H1 (cell line): ENCODE results near the gene PNPLA8. TPM values are rescaled to one million over a fixed set of nuclear protein-coding genes. Genes with fewer than 3 reads are reported as not detected.

Experiments used
- CTCF ChIA-PET: fragments of 300-600 bp; sonication (Branson Sonifier 250); formaldehyde crosslinking; loops from one replicate; lab custom pipeline; 2021; ENCODE audit not compliant: partially characterized antibody; lab: Charles Lee
- POLR2A ChIA-PET: fragments of 300-600 bp; sonication (Branson Sonifier 250); formaldehyde crosslinking; loops from one replicate; lab custom pipeline; 2021; ENCODE audit warnings: inconsistent platforms; ENCODE audit not compliant: partially characterized antibody; lab: Charles Lee
- DNase-seq, 2 experiments: peaks; one replicate each; pipeline versions ENCODE4 v3.0.0 to v3.0.0-alpha.2; 2010 to 2022; ENCODE audit warnings: low spot score in 2 of 2, low read depth in 1 of 2, mixed read lengths in 1 of 2
- FAIRE-seq: peaks from 2 replicates; lab custom pipeline; 2011; peaks lifted over from hg19 to GRCh38; lab: Jason Lieb, UNC
- H2AFZ ChIP-seq: 2 replicates; pipeline ENCODE4 v1.8.1; 2012; ENCODE audit warnings: low read length, inconsistent platforms
- H2AK5ac ChIP-seq: 2 replicates; pipeline ENCODE4 v1.6.1; 2013; ENCODE audit warnings: low read depth, low read length
- H2BK120ac ChIP-seq: replicated peaks from 2 replicates; pipeline ENCODE3; 2013; ENCODE audit warnings: low read depth, low read length, inconsistent platforms
- H2BK12ac ChIP-seq: 2 replicates; pipeline ENCODE4 v1.6.1; 2013; ENCODE audit warnings: low read depth, low read length
- H2BK15ac ChIP-seq: 2 replicates; pipeline ENCODE4 v1.6.1; 2013; ENCODE audit warnings: low read length
- H2BK20ac ChIP-seq: 2 replicates; pipeline ENCODE4 v1.6.1; 2013; ENCODE audit warnings: low read length
- H2BK5ac ChIP-seq: 2 replicates; pipeline ENCODE4 v1.6.1; 2013; ENCODE audit warnings: low read depth, low read length
- H3K14ac ChIP-seq: 2 replicates; pipeline ENCODE4 v1.6.1; 2013; ENCODE audit warnings: inconsistent platforms; ENCODE audit not compliant: insufficient read length
- H3K18ac ChIP-seq: 2 replicates; pipeline ENCODE4 v1.6.1; 2013; ENCODE audit warnings: low read length; ENCODE audit errors: extremely low read depth
- H3K23ac ChIP-seq: 2 replicates; pipeline ENCODE4 v1.6.1; 2013; ENCODE audit warnings: inconsistent platforms; ENCODE audit not compliant: insufficient read length
- H3K23me2 ChIP-seq: 2 replicates; pipeline ENCODE4 v1.6.1; 2013; ENCODE audit warnings: low read depth, low read length
- H3K27ac ChIP-seq: 2 replicates; pipeline ENCODE4 v1.6.1; 2011; ENCODE audit warnings: low read depth, low read length, inconsistent platforms
- H3K27me3 ChIP-seq, 4 experiments: replicated peaks in 1 of 4; 1 replicate in 1 of 4; 2 replicates in 3 of 4; pipeline versions ENCODE4 v1.6.1 to v1.8.1; 2011 to 2013; ENCODE audit warnings: low read length in 3 of 4, mild to moderate bottlenecking in 3 of 4, inconsistent platforms in 2 of 4, mixed read lengths in 2 of 4, moderate library complexity in 1 of 4; ENCODE audit not compliant: control insufficient read depth in 3 of 4, insufficient read depth in 3 of 4; ENCODE audit errors: extremely low read depth in 1 of 4
- H3K36me3 ChIP-seq, 4 experiments: 2 replicates each; pipeline versions ENCODE4 v1.6.1 to v1.8.1; 2011 to 2013; ENCODE audit warnings: mild to moderate bottlenecking in 4 of 4, low read length in 3 of 4, moderate library complexity in 2 of 4, control low read depth in 1 of 4, inconsistent platforms in 1 of 4; ENCODE audit not compliant: insufficient read depth in 4 of 4, control insufficient read depth in 2 of 4
- H3K4ac ChIP-seq: replicated peaks from 2 replicates; pipeline ENCODE3; 2013; ENCODE audit warnings: low read length, low read depth, mixed read lengths, inconsistent platforms; ENCODE audit not compliant: insufficient read length
- H3K4me1 ChIP-seq, 4 experiments: replicated peaks in 1 of 4; 1 replicate in 1 of 4; 2 replicates in 3 of 4; pipeline versions ENCODE4 v1.6.1 to v1.8.1; 2011 to 2013; ENCODE audit warnings: low read length in 3 of 4, inconsistent platforms in 2 of 4, mixed read lengths in 1 of 4; ENCODE audit not compliant: insufficient read depth in 4 of 4, control insufficient read depth in 3 of 4
- H3K4me2 ChIP-seq, 2 experiments: 2 replicates each; pipeline versions ENCODE4 v1.6.1 to v1.8.1; 2011 to 2013; ENCODE audit warnings: low read depth in 2 of 2, low read length in 2 of 2, control low read depth in 1 of 2, inconsistent platforms in 1 of 2, mild to moderate bottlenecking in 1 of 2; ENCODE audit not compliant: insufficient read depth in 1 of 2
- H3K4me3 ChIP-seq, 4 experiments: fragments of 200-600, 300-600 bp in 1 of 4; sonication (generic), shearing (Covaris generic), sonication (Bioruptor Twin) in 1 of 4; 2 replicates each; pipeline versions ENCODE4 v1.5.1 to v1.8.1; 2011 to 2016; ENCODE audit warnings: low read length in 4 of 4, low read depth in 3 of 4, control low read depth in 2 of 4, inconsistent platforms in 2 of 4, mild to moderate bottlenecking in 2 of 4, mixed read lengths in 1 of 4, moderate library complexity in 1 of 4; ENCODE audit not compliant: insufficient read depth in 2 of 4; ENCODE audit errors: extremely low read depth in 1 of 4
- H3K56ac ChIP-seq: replicated peaks from 2 replicates; pipeline ENCODE3; 2013; ENCODE audit warnings: low read depth, mild to moderate bottlenecking, mixed read lengths, low read length, inconsistent platforms; ENCODE audit not compliant: insufficient read length
- H3K79me1 ChIP-seq: 2 replicates; pipeline ENCODE4 v1.6.1; 2013; ENCODE audit warnings: low read depth, low read length, control low read depth
- H3K79me2 ChIP-seq, 2 experiments: 2 replicates each; pipeline versions ENCODE4 v1.6.1 to v1.8.1; 2012 to 2013; ENCODE audit warnings: low read length in 2 of 2, mild to moderate bottlenecking in 2 of 2, inconsistent platforms in 1 of 2; ENCODE audit not compliant: insufficient read depth in 2 of 2, control insufficient read depth in 1 of 2
- H3K9ac ChIP-seq, 4 experiments: replicated peaks in 1 of 4; 1 replicate in 1 of 4; 2 replicates in 3 of 4; pipeline versions ENCODE4 v1.6.1 to v1.8.1; 2011 to 2013; ENCODE audit warnings: low read depth in 3 of 4, low read length in 3 of 4, control low read depth in 2 of 4, mild to moderate bottlenecking in 2 of 4, moderate library complexity in 2 of 4, inconsistent platforms in 1 of 4; ENCODE audit errors: extremely low read depth in 1 of 4
- H3K9me3 ChIP-seq, 2 experiments: 2 replicates each; pipeline versions ENCODE4 v1.6.1 to v1.8.1; 2012 to 2013; ENCODE audit warnings: mild to moderate bottlenecking in 2 of 2, moderate library complexity in 2 of 2, control low read depth in 1 of 2, inconsistent platforms in 1 of 2, low read depth in 1 of 2, low read length in 1 of 2, mixed read lengths in 1 of 2; ENCODE audit not compliant: insufficient read depth in 2 of 2
- H4K20me1 ChIP-seq, 2 experiments: replicated peaks in 1 of 2; 2 replicates each; pipeline versions ENCODE3 to v1.8.1; 2011 to 2013; ENCODE audit warnings: inconsistent platforms in 2 of 2, low read length in 2 of 2, mild to moderate bottlenecking in 1 of 2; ENCODE audit not compliant: insufficient read depth in 2 of 2, control insufficient read depth in 1 of 2
- H4K5ac ChIP-seq: 2 replicates; pipeline ENCODE4 v1.6.1; 2013; ENCODE audit warnings: low read length, low read depth, mixed read lengths, inconsistent platforms; ENCODE audit not compliant: insufficient read length
- H4K8ac ChIP-seq: 2 replicates; pipeline ENCODE4 v1.8.0; 2013; ENCODE audit warnings: mild to moderate bottlenecking, moderate library complexity, low read length, inconsistent platforms; ENCODE audit not compliant: insufficient read depth; ENCODE audit errors: extremely low read depth
- H4K91ac ChIP-seq: replicated peaks from 2 replicates; pipeline ENCODE3; 2013; ENCODE audit warnings: low read length, mixed read lengths, inconsistent platforms; ENCODE audit not compliant: insufficient read length
- ASH2L ChIP-seq: fragments of 200-600, 300-600 bp; sonication (generic); IDR thresholded peaks from one replicate; pipeline ENCODE4 v1.7.1; 2017; ENCODE audit warnings: low read length
- BCL11A ChIP-seq, 2 experiments: IDR thresholded peaks; one replicate each; pipeline ENCODE4 v1.6.1; 2011; ENCODE audit warnings: low read depth in 2 of 2, low read length in 2 of 2, mild to moderate bottlenecking in 2 of 2
- CBX5 ChIP-seq: fragments of 300-800, 300-1000 bp; sonication (generic); IDR thresholded peaks from 2 replicates; pipeline ENCODE4 v1.7.1; 2016; ENCODE audit warnings: antibody characterized with exemption, low read length, low read depth
- EZH2 ChIP-seq: fragments of 200-600 bp; sonication (generic); IDR thresholded peaks from 2 replicates; pipeline ENCODE4 v1.7.1; 2012; ENCODE audit warnings: low read depth, mild to moderate bottlenecking, moderate library complexity, low read length, inconsistent platforms; ENCODE audit not compliant: severe bottlenecking
- KDM1A ChIP-seq: fragments of 200-600, 300-600 bp; sonication (generic); IDR thresholded peaks from 2 replicates; pipeline ENCODE4 v1.7.1; 2016; ENCODE audit warnings: mild to moderate bottlenecking, low read length, borderline replicate concordance
- KDM4A ChIP-seq: IDR thresholded peaks from one replicate; pipeline ENCODE4 v1.7.1; 2012; ENCODE audit warnings: low read depth, mild to moderate bottlenecking, moderate library complexity, low read length, inconsistent platforms; ENCODE audit not compliant: severe bottlenecking
- PHF8 ChIP-seq: fragments of 200-600 bp; sonication (generic); conservative IDR thresholded peaks from 2 replicates; pipeline ENCODE4 v1.7.1; 2012; ENCODE audit warnings: low read depth, mild to moderate bottlenecking, inconsistent platforms, low read length, moderate library complexity
- RBBP5 ChIP-seq: IDR thresholded peaks from 2 replicates; pipeline ENCODE4 v1.7.1; 2012; ENCODE audit warnings: low read depth, mild to moderate bottlenecking, inconsistent platforms, low read length, moderate library complexity, borderline replicate concordance
- WGBS, 2 experiments: shearing (Covaris generic) in 1 of 2; methylation state at CpG; one replicate each; pipeline versions ENCODE4 v1.1.6 to v1.1.7; 2013 to 2015; ENCODE audit warnings: low lambda C conversion rate in 2 of 2, mixed read lengths in 2 of 2, inconsistent platforms in 1 of 2, low coverage in 1 of 2, missing lambda C conversion rate in 1 of 2; ENCODE audit not compliant: insufficient replicate concordance in 2 of 2, insufficient coverage in 1 of 2, insufficient read length in 1 of 2; ENCODE audit errors: extremely low coverage in 1 of 2, missing lambda C conversion rate in 1 of 2; 5-methylcytosine and 5-hydroxymethylcytosine counted together
- polyA plus RNA-seq, 7 experiments: library from polyadenylated mRNA; depleted of rRNA in 3 of 7; stranded (reverse) in 5 of 7; unstranded in 2 of 7; fragments of >200 nt in 5 of 7; fragments of 200-250 nt in 2 of 7; gene quantifications; 1 replicate in 5 of 7; 2 replicates in 1 of 7; 4 replicates in 1 of 7; pipeline versions ENCODE4 v1.2.1 to v1.2.3, GENCODE V29; 2011 to 2013; ENCODE audit warnings: missing spikeins in 2 of 7, mixed read lengths in 2 of 7
- total RNA-seq: library from RNA; stranded (reverse); fragmentation: NEBNext Ultra II Directional; extraction: Animal tissue kit (Norgen Biotek cat#: 25700); gene quantifications from 2 replicates; pipeline ENCODE4 v1.2.1, GENCODE V29; 2021
- TF ChIP-seq, protein P1 (sequence below): IDR thresholded peaks from 2 replicates; pipeline ENCODE4 v1.6.1; 2011; ENCODE audit warnings: low read length, improper control_type of control experiment

Gene PNPLA8
- total and polyA plus RNA-seq, 2 of the 8 experiments (the other 6 are each of a cell fraction or from before 2014, with no cell fraction given), result 3.8 to 11.2 TPM

DNA sequence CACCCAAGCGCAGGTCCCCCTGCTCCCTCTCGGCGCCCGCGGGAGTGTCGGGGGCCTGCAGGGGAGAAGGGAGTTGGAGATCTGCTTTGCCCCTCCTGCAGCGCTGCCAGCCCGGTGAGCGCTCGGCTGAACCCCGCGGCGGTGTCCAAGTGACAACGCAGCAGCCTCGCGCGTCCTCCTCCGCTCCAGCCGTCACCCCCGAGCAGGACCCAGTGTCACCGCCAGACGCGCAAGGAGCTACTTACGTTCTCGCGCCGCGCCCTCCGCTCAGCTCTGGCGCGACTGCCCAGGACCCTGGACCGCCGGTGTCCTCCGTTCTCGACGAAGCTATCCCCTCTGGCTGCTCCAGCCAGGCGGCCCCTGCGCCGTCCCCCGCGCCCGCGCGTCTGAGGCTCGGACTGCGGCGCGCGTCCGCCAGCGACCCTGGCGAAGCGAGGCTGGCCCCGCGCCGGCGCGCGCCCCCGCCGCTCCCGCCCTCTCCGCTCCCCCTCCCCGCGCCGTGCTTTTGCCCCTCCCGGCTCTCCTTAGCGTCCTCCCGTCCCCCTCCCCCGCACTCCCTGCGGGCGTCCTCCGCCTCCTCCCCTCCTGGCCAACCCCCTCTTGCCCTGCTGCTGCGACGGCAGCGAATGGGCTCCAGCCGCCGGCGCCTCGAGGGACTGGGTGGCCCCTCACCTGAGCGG is 69.8 kb downstream of the PNPLA8 start, which contains the start of gene NRCAM:
Gene NRCAM (minus strand): TSS at position 439 of the 680 bp plus-strand sequence. CDS start 216,372 bp downstream, outside the sequence.
- 1% methylated on average over 43 of the region's 81 CpGs; no CpG with 5 or more reads in 1 of the 2 experiments for WGBS, 2 experiments
- peak within 1 kb of the TSS; percentile 88; the same call in 1 of the 2 replicates for H2BK12ac ChIP-seq
- H2BK120ac ChIP-seq, result no peak within 1 kb of the TSS
- no peaks in the 10 kb centered on the region for H3K79me2 ChIP-seq
- peak; percentile 80 to 91 for DNase-seq
- H4K8ac ChIP-seq, result peak within 1 kb of the TSS; percentile 79; the same call in 1 of the 2 replicates
- H3K79me1 ChIP-seq, result no peaks in the 10 kb centered on the region
- H3K4ac ChIP-seq, result no peak within 1 kb of the TSS
- CTCF ChIA-PET, result interaction anchor here (0.6 to 2.3 kb wide), 3 partner anchors 70 to 267 kb away, joined by 3 to 10 read pairs (median 5); no protein-coding TSS in a partner anchor
- H3K18ac ChIP-seq, result peak within 1 kb of the TSS; percentile 66; the same call in 1 of the 2 replicates
- H2BK15ac ChIP-seq, result peak within 1 kb of the TSS; percentile 67; the same call in 1 of the 2 replicates
- H3K23me2 ChIP-seq, result peaks cover 21% of the 10 kb centered on the region
- peak within 1 kb of the TSS; percentile 80 to 94 (median 83) for H3K4me3 ChIP-seq
- H2AK5ac ChIP-seq, result no peak within 1 kb of the TSS
- H2BK5ac ChIP-seq, result peak within 1 kb of the TSS; percentile 76; the same call in 1 of the 2 replicates
- H3K56ac ChIP-seq, result no peak within 1 kb of the TSS
- H4K91ac ChIP-seq, result peak within 1 kb of the TSS; percentile 63
- FAIRE-seq, result no peak
- peaks cover 0 to 4% (median 2%) of the 10 kb centered on the region in 4 experiments; a peak in 3 of 7 replicates for H3K4me1 ChIP-seq
- H2AFZ ChIP-seq, result peak within 1 kb of the TSS; percentile 43; the same call in 1 of the 2 replicates
- H3K14ac ChIP-seq, result no peak within 1 kb of the TSS
- H3K9me3 ChIP-seq, result no peaks in the 10 kb centered on the region
- H3K4me2 ChIP-seq, result peak within 1 kb of the TSS; percentile 94 to 97
- H3K36me3 ChIP-seq, result no peaks in the 10 kb centered on the region
- H4K20me1 ChIP-seq, result peaks cover 0 to 1% of the 10 kb centered on the region in 2 experiments
- POLR2A ChIA-PET, result interaction anchor here (0.8 to 1.1 kb wide), 6 partner anchors 11 to 454 kb away, joined by 3 to 4 read pairs (median 3); partner anchors contain the start of genes LAMB1 and PNPLA8
- no peak within 1 kb of the TSS for H3K27ac ChIP-seq
- H3K9ac ChIP-seq, result no peak within 1 kb of the TSS
- H3K27me3 ChIP-seq, result peaks cover 6 to 44% (median 33%) of the 10 kb centered on the region in 4 experiments
- no peak within 1 kb of the TSS for H4K5ac ChIP-seq
- H3K23ac ChIP-seq, result no peak within 1 kb of the TSS
- peak within 1 kb of the TSS; percentile 77; the same call in 1 of the 2 replicates for H2BK20ac ChIP-seq
- TF ChIP-seq ASH2L (peak; percentile 62), CBX5 (no peak), PHF8 (no peak; the same call in 1 of the 2 replicates), KDM1A (no peak; the same call in 1 of the 2 replicates), EZH2 (no peak), KDM4A (peak; percentile 74), BCL11A (IDR thresholded peaks at IDR 0.05; ENCODE audit: low read depth in 2 of 2, low read length in 2 of 2) (no peak), RBBP5 (peak; percentile 51; the same call in 1 of the 2 replicates)
- TF ChIP-seq, protein P1, sequence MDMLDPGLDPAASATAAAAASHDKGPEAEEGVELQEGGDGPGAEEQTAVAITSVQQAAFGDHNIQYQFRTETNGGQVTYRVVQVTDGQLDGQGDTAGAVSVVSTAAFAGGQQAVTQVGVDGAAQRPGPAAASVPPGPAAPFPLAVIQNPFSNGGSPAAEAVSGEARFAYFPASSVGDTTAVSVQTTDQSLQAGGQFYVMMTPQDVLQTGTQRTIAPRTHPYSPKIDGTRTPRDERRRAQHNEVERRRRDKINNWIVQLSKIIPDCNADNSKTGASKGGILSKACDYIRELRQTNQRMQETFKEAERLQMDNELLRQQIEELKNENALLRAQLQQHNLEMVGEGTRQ, result no peak
